PC-3 (cell line): ENCODE data around the gene PBRM1. TPM values are rescaled to one million over a fixed set of nuclear protein-coding genes. Genes with fewer than 3 reads are reported as not detected.

Experiments
- ATAC-seq: fragments of 200-7000 bp; cut with Tn5 transposase; 2 replicates; pipeline ENCODE4 v1.9.1; 2020; ENCODE audit warnings: mild to moderate bottlenecking, moderate library complexity
- BruUV-seq: library from RNA; stranded (reverse); fragments of 400-500 nt; replicated peaks from 2 replicates; lab custom pipeline; 2021; lab: Mats Ljungman, UMichigan
- CTCF ChIA-PET: fragments of 300-600 bp; sonication (Branson Sonifier 250); formaldehyde crosslinking; loops from one replicate; lab custom pipeline; 2022; ENCODE audit warnings: antibody characterized with exemption; lab: Charles Lee
- POLR2A ChIA-PET: fragments of 300-600 bp; sonication (Branson Sonifier 250); formaldehyde crosslinking; loops from one replicate; lab custom pipeline; 2022; ENCODE audit warnings: antibody characterized with exemption; ENCODE audit not compliant: unreplicated experiment; lab: Charles Lee
- DNase-seq: peaks from one replicate; pipeline ENCODE4 v3.0.0-alpha.2; 2015
- H2AFZ ChIP-seq: fragments of 300-600 bp; sonication (generic); 2 replicates; pipeline ENCODE4 v1.6.0; 2016; ENCODE audit warnings: antibody characterized with exemption, low read length
- H3F3A ChIP-seq: fragments of 300-600 bp; sonication (generic); one replicate; pipeline ENCODE4 v1.6.0; 2017; ENCODE audit warnings: antibody characterized with exemption, low read length, control low read depth, mild to moderate bottlenecking; ENCODE audit not compliant: unreplicated experiment
- H3K27ac ChIP-seq: fragments of 300-600 bp; sonication (generic); 2 replicates; pipeline ENCODE4 v1.5.1; 2016; ENCODE audit warnings: mild to moderate bottlenecking, low read length
- H3K27me3 ChIP-seq: fragments of 300-600 bp; sonication (generic); 2 replicates; pipeline ENCODE4 v1.6.1; 2016; ENCODE audit warnings: low read length, mixed read lengths
- H3K36me3 ChIP-seq: fragments of 300-600 bp; sonication (generic); 2 replicates; pipeline ENCODE4 v1.6.1; 2016; ENCODE audit warnings: low read depth, mixed run types, low read length, mixed read lengths
- H3K4me1 ChIP-seq: fragments of 300-600 bp; sonication (generic); 2 replicates; pipeline ENCODE4 v1.5.1; 2016; ENCODE audit warnings: low read length; ENCODE audit not compliant: insufficient read depth
- H3K4me2 ChIP-seq: fragments of 300-600 bp; sonication (generic); 2 replicates; pipeline ENCODE4 v1.6.0; 2016; ENCODE audit warnings: low read length
- H3K4me3 ChIP-seq: fragments of 300-600 bp; sonication (generic); 2 replicates; pipeline ENCODE4 v1.5.1; 2016; ENCODE audit warnings: mild to moderate bottlenecking, low read length, mixed read lengths
- H3K79me2 ChIP-seq: fragments of 300-600 bp; sonication (generic); 2 replicates; pipeline ENCODE4 v1.6.1; 2017; ENCODE audit warnings: low read length, mixed read lengths
- H3K9ac ChIP-seq: fragments of 300-600 bp; sonication (generic); 2 replicates; pipeline ENCODE4 v1.6.0; 2016; ENCODE audit warnings: mild to moderate bottlenecking, low read length
- H3K9me2 ChIP-seq: fragments of 300-600 bp; sonication (generic); replicated peaks from 2 replicates; pipeline ENCODE4 v1.6.1; 2016; ENCODE audit warnings: mixed run types, low read length, mixed read lengths
- H3K9me3 ChIP-seq: fragments of 300-600 bp; sonication (generic); 2 replicates; pipeline ENCODE4 v1.6.1; 2016; ENCODE audit warnings: low read length, mixed read lengths
- H4K20me1 ChIP-seq: fragments of 300-600 bp; sonication (generic); 2 replicates; pipeline ENCODE4 v1.6.1; 2016; ENCODE audit warnings: low read length, mixed read lengths
- CTCF ChIP-seq: fragments of 300-600 bp; sonication (generic); conservative IDR thresholded peaks from 2 replicates; pipeline ENCODE4 v1.5.1; 2017; ENCODE audit warnings: antibody characterized with exemption, low read depth, mild to moderate bottlenecking, low read length
- EZH2 ChIP-seq: fragments of 300-600 bp; sonication (generic); IDR thresholded peaks from one replicate; pipeline ENCODE4 v1.6.1; 2017; ENCODE audit warnings: antibody characterized with exemption, mild to moderate bottlenecking, low read length; ENCODE audit not compliant: unreplicated experiment
- EZH2phosphoT487 ChIP-seq: fragments of 300-600 bp; sonication (generic); IDR thresholded peaks from 2 replicates; pipeline ENCODE4 v1.6.1; 2018; ENCODE audit warnings: mild to moderate bottlenecking, antibody characterized with exemption, low read length, borderline replicate concordance
- intact Hi-C: fragments of 100-400 bp; cut with micrococcal nuclease; formaldehyde crosslinking; loops from 2 replicates; pipeline ENCODE4 v1.9.0; 2023
- total RNA-seq: library from RNA; depleted of rRNA; stranded (reverse); fragments of >200 nt; gene quantifications from 2 replicates; pipeline ENCODE4 v1.2.3, GENCODE V29; 2014

Gene PBRM1
- total RNA-seq, 1 experiment from 2014 or later, result 59.7 TPM

GRCh38 chr3:52645549-52645948 lies 40.2 kb downstream of the PBRM1 start:
- H3F3A ChIP-seq, result no peaks in the 10 kb centered on the region
- H3K4me2 ChIP-seq, result no peak overlapping the region
- H3K4me1 ChIP-seq, result no peaks in the 10 kb centered on the region
- ATAC-seq, result no peak
- no peak overlapping the region for H3K27ac ChIP-seq
- BruUV-seq, result no TSS peak
- DNase-seq, result no peak
- TF ChIP-seq EZH2, result no peak
- TF ChIP-seq EZH2phosphoT487, result no peak
- TF ChIP-seq CTCF, result no peak
- H3K4me3 ChIP-seq, result no peak overlapping the region
- CTCF ChIA-PET, result no interaction called here
- H2AFZ ChIP-seq, result no peak overlapping the region
- no peak overlapping the region for H3K9ac ChIP-seq
- no peaks in the 10 kb centered on the region for H3K9me3 ChIP-seq
- peaks cover 39% of the 10 kb centered on the region for H3K36me3 ChIP-seq
- intact Hi-C loops, result no loop called here
- POLR2A ChIA-PET, result no interaction called here
- no peaks in the 10 kb centered on the region for H4K20me1 ChIP-seq
- no peaks in the 10 kb centered on the region for H3K79me2 ChIP-seq
- no peaks in the 10 kb centered on the region for H3K9me2 ChIP-seq
- no peaks in the 10 kb centered on the region for H3K27me3 ChIP-seq

- no peaks in the 10 kb centered on the region for H3K27me3 ChIP-seq
- H3K9me2 ChIP-seq, result no peaks in the 10 kb centered on the region
- peaks cover 34% of the 10 kb centered on the region for H3K36me3 ChIP-seq
- H4K20me1 ChIP-seq, result no peaks in the 10 kb centered on the region
- BruUV-seq, result no TSS peak
- no peaks in the 10 kb centered on the region for H3K79me2 ChIP-seq
- H2AFZ ChIP-seq, result no peak overlapping the region
- ChIA-PET POLR2A (interaction anchor here (0.6 kb wide), 2 partner anchors 38 to 45 kb away, joined by 4 to 5 read pairs; no protein-coding TSS in a partner anchor), CTCF (no interaction called here)
- DNase-seq (no peak), ATAC-seq (no peak)
- no peak overlapping the region for H3K4me2 ChIP-seq
- TF ChIP-seq EZH2phosphoT487 (no peak), EZH2 (no peak), CTCF (no peak)
- no peaks in the 10 kb centered on the region for H3F3A ChIP-seq
- H3K4me3 ChIP-seq, result no peak overlapping the region
- H3K9ac ChIP-seq, result no peak overlapping the region
- no peaks in the 10 kb centered on the region for H3K4me1 ChIP-seq
- no peak overlapping the region for H3K27ac ChIP-seq
- no peaks in the 10 kb centered on the region for H3K9me3 ChIP-seq
- intact Hi-C loops, result no loop called here
Observed at GRCh38 chr3:52636673-52637072, 49.0 kb downstream of the PBRM1 start.

GRCh38 chr3:52633786-52634185 lies 51.9 kb downstream of the PBRM1 start:
- Histone ChIP-seq H4K20me1 (no peaks in the 10 kb centered on the region), H3K79me2 (no peaks in the 10 kb centered on the region), H3K4me2 (no peak overlapping the region), H3K27ac (no peak overlapping the region), H2AFZ (no peak overlapping the region), H3F3A (no peaks in the 10 kb centered on the region), H3K4me1 (no peaks in the 10 kb centered on the region), H3K36me3 (peaks cover 22% of the 10 kb centered on the region), H3K4me3 (no peak overlapping the region), H3K9ac (no peak overlapping the region), H3K9me2 (no peaks in the 10 kb centered on the region), H3K27me3 (no peaks in the 10 kb centered on the region), H3K9me3 (no peaks in the 10 kb centered on the region)
- no peak for ATAC-seq
- TF ChIP-seq EZH2 (no peak), CTCF (no peak), EZH2phosphoT487 (no peak)
- DNase-seq, result no peak
- POLR2A ChIA-PET, result no interaction called here
- CTCF ChIA-PET, result no interaction called here
- BruUV-seq, result no TSS peak
- intact Hi-C loops, result no loop called here
